Measurements from ENCODE around the gene CORO7.

Gene CORO7

DNA sequence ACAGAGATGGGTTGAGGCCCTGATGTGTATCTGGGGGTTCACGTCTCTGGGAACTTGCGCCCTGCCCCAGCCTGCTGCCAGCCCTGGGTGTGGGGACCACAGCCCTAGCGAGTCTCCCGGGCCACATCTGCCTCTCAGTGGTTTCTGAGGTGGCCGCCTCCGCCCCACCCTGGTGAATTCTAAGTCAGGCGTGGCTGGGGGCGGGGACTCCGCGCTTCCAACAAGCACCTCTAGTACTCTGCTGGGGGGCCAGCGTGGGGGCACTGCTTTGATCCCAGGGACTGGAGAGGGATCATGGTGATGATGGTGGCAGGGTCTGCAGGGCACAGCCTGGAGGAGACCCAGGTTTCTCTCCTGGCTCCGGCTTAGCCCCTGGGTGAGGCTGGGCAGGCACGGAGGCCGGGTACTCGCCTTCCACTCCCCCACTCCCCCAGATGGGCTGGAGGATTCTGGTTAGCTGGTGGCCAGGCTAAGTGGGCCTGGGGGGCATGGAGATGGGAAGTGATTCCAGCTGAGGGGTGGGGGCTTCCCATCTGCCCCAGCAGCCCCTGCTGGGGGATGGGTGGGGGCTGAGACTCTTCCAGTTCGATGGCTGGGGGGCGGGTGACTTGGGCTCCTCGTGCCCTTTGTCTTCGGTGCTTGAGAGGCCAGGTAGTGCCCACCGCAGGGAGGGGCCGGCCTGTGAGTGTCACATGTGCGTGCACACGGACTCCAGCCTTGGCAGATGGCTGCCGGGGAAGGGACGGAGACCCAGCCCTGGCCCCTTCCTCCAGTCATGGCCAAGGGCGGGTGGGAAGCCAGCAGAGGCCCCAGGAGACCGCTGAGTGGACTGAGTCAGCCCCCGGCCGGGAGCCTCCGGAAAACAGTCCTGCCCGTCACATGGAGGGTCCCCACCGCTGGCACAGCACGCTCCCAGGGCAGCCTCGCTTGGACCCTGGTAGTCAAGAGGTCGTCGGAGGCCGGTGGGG is 96.7 kb downstream of the CORO7 start:
- Histone ChIP-seq H3K27me3 (ENCODE audit: insufficient read depth, low read length) (no peaks in the 10 kb centered on the region), H3K9me3 (ENCODE audit: low read length) (no peaks in the 10 kb centered on the region), H3K4me1 (ENCODE audit: insufficient read depth, low read length) (peaks cover 54% of the 10 kb centered on the region), H2AFZ (ENCODE audit: low read depth, low read length) (no peak overlapping the region), H3K36me3 (ENCODE audit: insufficient read depth, low read length) (no peaks in the 10 kb centered on the region), H3K4me3 (ENCODE audit: low read length) (no peak overlapping the region)

DNA sequence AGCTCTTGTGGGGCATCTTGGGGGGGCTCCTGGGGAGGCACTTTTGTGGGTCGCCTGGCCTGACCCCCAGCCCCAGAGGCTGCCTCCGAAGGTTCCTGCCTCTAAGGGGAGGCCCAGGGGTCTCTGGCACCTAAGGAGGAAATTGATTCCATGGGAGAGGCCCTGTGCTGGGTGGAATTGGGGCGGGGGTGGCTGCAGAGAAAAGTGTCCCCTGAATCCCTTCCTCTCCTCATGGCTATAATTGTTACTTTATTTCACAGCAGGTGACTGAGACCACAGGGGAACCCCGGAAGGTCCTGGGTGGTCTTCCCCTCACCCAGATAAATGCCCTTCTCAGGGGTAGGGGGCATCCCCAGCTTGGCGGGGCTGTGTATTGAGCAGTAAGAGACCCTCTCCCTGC is 97.4 kb downstream of the CORO7 start:
- no peak overlapping the region for H2AFZ ChIP-seq (ENCODE audit: low read depth, low read length)
- no peak overlapping the region for H3K4me3 ChIP-seq (ENCODE audit: low read length)
- H3K27me3 ChIP-seq (ENCODE audit: insufficient read depth, low read length), result no peaks in the 10 kb centered on the region
- no peaks in the 10 kb centered on the region for H3K36me3 ChIP-seq (ENCODE audit: insufficient read depth, low read length)
- peaks cover 50% of the 10 kb centered on the region for H3K4me1 ChIP-seq (ENCODE audit: insufficient read depth, low read length)
- no peaks in the 10 kb centered on the region for H3K9me3 ChIP-seq (ENCODE audit: low read length)

DNA sequence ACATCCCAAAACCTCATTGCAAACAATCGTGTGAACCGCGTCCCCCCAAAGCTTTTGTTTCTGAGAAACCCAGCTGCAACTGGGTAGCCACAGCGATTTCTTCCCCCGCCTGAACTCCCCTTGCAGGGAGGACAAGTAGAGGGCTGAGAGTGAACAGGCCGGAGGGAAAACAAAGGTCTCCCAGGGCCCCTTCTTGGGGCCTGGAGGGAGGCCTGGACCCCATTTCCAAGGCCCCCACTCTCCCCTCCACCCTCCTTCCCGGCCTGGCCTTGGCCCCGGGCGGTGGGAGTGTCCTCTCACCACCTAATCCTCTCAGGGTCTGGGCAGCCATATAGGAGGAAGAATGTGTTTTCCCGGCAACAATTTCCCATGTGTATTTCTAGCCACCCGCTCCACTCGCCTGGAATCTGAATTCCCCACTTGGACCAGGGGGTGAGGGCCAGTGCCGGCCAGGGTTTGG is 97.9 kb downstream of the CORO7 start:
- Histone ChIP-seq H3K36me3 (ENCODE audit: insufficient read depth, low read length) (no peaks in the 10 kb centered on the region), H2AFZ (ENCODE audit: low read depth, low read length) (no peak overlapping the region), H3K27me3 (ENCODE audit: insufficient read depth, low read length) (no peaks in the 10 kb centered on the region), H3K4me3 (ENCODE audit: low read length) (no peak overlapping the region), H3K9me3 (ENCODE audit: low read length) (no peaks in the 10 kb centered on the region), H3K4me1 (ENCODE audit: insufficient read depth, low read length) (peaks cover 45% of the 10 kb centered on the region)

DNA sequence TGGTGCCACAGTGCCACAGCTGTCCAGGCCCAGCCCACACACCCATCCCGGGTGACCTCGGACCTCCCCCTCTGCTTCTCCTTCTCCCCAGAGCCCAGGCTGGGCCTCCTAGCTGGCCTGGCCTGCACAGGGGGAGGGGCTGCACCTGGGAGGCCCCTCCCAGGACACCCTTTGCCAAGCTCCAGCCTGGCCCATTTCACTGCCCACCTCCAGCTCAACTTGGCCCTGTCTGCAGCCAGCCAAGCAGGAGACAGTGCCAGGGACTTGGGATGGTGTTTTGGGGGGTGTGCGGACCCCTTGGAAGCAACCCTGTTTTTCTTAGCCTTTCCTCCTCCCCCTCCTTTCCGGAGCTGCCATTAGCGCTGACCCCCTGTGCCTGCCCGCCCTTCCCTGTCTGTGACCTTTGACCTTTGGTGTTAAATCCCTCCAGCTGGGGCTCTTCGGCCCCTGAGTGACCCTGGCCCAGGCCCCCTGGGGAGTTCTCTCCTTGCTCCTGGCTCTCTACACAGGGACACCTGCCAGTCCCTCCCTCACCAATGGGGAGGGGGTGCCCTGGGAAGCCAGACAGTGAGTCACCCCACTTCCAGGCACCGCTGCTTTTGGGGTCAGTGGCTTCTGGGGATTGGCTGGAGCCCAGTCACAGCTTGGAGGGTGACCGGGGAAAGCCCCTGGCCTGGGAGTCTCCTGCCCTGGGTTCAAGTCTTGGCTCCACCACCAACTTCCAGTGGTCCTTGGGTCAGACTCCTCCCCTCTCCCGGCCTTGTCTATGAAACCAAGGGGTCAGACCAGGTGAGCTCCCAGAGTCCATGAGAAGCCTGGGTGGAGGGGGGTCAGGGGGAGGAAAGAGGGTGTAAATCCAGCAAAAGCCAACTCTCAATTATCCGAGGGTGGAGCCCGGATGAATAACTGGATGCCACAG is 98.6 kb downstream of the CORO7 start:
- peaks cover 39% of the 10 kb centered on the region for H3K4me1 ChIP-seq (ENCODE audit: insufficient read depth, low read length)
- H2AFZ ChIP-seq (ENCODE audit: low read depth, low read length), result no peak overlapping the region
- peak overlapping the region; percentile 96 for H3K4me3 ChIP-seq (ENCODE audit: low read length)
- H3K36me3 ChIP-seq (ENCODE audit: insufficient read depth, low read length), result no peaks in the 10 kb centered on the region
- H3K9me3 ChIP-seq (ENCODE audit: low read length), result no peaks in the 10 kb centered on the region
- no peaks in the 10 kb centered on the region for H3K27me3 ChIP-seq (ENCODE audit: insufficient read depth, low read length)

DNA sequence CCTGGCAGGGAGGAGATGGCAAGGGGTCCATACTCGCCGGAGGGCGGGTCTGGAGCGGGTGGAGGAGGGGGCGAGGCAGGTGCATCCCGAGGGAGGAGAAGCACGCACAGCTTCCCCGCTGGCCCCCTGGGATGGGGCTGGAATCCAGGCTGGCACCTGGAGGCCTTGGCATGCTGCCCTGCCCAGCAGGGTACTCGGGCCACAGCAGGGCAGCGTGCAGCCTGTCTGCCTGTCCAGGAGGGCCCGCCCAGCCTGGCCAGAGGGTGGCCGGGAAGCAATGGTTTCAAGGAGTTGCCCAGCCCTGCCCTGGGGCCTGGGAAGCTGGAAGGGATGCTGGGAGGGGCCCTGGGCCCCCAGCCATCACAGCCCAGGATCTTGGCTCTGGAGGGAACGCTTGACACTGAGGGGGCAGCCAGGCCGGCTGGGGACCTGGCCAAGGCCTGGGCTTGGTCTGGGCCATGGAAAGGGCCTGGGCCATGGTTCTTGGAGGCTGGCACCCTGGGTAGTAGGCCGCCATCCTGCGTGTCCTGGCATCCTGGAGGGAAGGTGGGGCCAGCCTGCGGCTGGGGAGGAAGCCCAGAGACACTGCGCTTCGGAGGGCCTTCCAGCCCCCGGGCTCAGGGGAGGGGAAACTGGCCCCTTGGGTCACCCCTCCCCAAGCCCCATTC is 99.4 kb downstream of the CORO7 start:
- H3K4me3 ChIP-seq (ENCODE audit: low read length), result peak overlapping the region; percentile 96
- no peak overlapping the region for H2AFZ ChIP-seq (ENCODE audit: low read depth, low read length)
- no peaks in the 10 kb centered on the region for H3K9me3 ChIP-seq (ENCODE audit: low read length)
- no peaks in the 10 kb centered on the region for H3K27me3 ChIP-seq (ENCODE audit: insufficient read depth, low read length)
- peaks cover 39% of the 10 kb centered on the region for H3K4me1 ChIP-seq (ENCODE audit: insufficient read depth, low read length)
- H3K36me3 ChIP-seq (ENCODE audit: insufficient read depth, low read length), result no peaks in the 10 kb centered on the region

DNA sequence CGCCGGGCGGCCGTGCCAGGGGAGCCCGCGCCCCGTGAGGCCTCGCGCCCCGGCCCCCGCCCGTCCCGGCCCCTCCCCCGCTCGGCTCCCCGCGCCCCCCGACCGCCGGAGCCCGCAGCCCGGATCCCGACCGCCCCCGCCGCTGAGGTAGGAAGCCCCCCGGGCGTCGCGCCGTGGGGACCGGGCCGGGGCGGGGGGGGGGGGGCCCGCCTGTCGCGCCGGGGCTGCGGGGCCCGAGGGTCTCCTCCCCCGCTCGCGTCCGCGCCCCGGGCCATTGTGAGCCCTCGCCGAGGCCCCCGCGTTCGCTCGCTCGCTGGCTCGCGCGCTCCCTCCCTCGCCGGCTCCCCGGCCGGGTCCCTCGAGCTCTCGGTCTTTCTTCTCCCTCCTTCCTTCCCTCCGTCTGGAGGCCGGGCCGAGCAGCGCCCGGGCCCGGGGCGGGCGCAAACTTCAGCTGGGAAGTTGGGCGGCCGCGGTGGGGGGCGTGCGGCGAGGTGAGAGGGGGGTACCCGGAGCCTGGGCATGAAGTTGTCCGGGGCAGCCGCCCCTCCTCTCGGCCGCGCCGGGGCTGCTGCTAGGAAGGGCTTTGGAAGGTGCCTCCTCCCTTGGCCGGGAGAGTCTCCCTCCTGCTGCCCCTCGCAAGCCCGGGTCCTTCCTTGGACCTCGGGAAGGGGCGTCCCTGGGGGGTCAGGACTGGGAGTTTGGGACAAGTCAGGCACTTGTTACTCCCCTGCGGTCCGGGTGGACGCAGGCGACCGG is 100.1 kb downstream of the CORO7 start:
- Histone ChIP-seq H3K9me3 (ENCODE audit: low read length) (no peaks in the 10 kb centered on the region), H3K4me1 (ENCODE audit: insufficient read depth, low read length) (peaks cover 39% of the 10 kb centered on the region), H2AFZ (ENCODE audit: low read depth, low read length) (no peak overlapping the region), H3K4me3 (ENCODE audit: low read length) (peak overlapping the region; percentile 96), H3K36me3 (ENCODE audit: insufficient read depth, low read length) (no peaks in the 10 kb centered on the region), H3K27me3 (ENCODE audit: insufficient read depth, low read length) (no peaks in the 10 kb centered on the region)

DNA sequence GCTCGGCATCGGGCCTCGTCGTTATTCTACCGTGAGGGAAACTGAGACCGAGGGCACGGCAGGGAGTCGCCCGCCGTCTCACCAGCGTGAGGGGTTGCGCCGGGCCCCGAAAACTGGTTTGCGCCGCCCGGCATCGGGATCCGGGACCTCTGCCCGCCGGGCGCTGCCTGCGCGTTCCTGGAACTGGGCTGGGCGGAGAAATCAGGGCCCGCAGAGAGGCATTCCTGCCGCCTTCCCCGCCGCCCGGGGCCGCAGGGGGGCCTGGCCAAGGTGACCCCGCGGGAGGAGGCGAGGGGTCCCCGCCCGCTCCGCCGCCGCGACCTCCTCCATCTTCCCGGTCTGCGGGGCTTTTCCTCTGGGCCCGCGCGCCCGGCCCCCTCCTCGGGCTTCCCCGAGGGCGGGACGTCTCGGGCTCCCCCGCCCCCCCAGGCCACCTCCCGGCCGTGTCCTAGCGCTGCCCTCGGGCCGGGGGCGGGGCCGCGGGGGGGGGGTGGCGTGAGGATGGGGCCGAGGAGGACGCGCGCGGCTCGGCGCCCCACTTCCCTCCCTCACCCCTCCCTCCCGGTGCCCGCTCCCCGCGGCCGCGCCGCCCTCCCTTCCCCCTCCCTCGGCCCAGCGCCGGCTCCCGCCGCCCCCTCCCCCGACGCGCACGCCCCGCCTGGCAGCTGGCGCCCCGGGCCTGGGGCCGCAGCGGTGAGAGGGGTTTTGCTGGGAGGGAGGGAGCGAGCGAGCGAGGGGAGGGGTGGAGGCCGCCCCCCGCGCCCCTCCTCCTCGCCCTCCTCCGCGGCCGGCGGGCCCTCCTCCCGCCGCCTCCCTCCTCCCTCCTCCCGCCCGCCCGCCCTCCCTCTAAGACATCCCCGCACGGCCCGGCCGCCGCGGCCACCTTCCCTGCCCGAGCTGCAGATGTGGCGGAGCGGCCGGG is 100.9 kb downstream of the CORO7 start, which contains the start of gene GLIS2:
Gene GLIS2, plus strand, starts transcription at position 882 of the 922 bp plus-strand sequence. CDS start 16,214 bp downstream, outside the sequence.
- H3K27me3 ChIP-seq (ENCODE audit: insufficient read depth, low read length), result no peaks in the 10 kb centered on the region
- H3K9me3 ChIP-seq (ENCODE audit: low read length), result no peaks in the 10 kb centered on the region
- peaks cover 37% of the 10 kb centered on the region for H3K4me1 ChIP-seq (ENCODE audit: insufficient read depth, low read length)
- no peaks in the 10 kb centered on the region for H3K36me3 ChIP-seq (ENCODE audit: insufficient read depth, low read length)
- peak within 1 kb of the TSS; percentile 96 for H3K4me3 ChIP-seq (ENCODE audit: low read length)
- H2AFZ ChIP-seq (ENCODE audit: low read depth, low read length), result peak within 1 kb of the TSS; percentile 4

DNA sequence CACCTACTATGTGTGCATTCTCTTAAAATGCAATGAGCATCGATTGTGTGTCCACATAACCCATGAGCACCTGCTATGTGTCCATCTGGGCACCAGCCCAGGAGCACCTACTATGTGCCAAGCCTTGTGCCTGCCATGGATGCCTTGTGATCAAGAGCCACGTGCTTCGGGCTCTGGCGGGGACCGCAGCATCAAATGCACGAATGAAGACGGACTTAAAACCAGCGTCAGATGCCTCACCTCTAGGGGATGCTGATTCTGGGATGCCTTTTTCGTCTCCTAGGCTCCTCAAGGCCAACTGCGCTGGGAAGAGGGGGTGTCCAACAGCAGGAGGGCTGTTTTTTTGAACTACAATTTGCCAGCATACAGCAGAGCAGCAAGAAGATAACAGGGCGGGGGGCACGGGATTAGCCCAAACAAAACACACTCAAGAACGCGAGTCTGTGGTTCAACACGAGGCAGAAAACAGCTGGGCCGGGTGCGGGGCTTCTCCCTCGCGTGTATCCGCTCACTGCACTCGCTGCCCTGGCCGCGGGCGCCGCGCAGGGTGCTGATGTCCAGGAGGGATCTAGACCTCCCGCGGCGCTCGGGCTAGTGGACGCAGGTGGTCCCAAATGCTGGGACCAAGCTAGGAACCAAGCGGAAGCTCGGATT is 101.7 kb downstream of the CORO7 start:
- Histone ChIP-seq H3K36me3 (ENCODE audit: insufficient read depth, low read length) (no peaks in the 10 kb centered on the region), H3K9me3 (ENCODE audit: low read length) (no peaks in the 10 kb centered on the region), H2AFZ (ENCODE audit: low read depth, low read length) (peak overlapping the region; percentile 4), H3K27me3 (ENCODE audit: insufficient read depth, low read length) (no peaks in the 10 kb centered on the region), H3K4me1 (ENCODE audit: insufficient read depth, low read length) (peaks cover 33% of the 10 kb centered on the region), H3K4me3 (ENCODE audit: low read length) (peak overlapping the region; percentile 66)

DNA sequence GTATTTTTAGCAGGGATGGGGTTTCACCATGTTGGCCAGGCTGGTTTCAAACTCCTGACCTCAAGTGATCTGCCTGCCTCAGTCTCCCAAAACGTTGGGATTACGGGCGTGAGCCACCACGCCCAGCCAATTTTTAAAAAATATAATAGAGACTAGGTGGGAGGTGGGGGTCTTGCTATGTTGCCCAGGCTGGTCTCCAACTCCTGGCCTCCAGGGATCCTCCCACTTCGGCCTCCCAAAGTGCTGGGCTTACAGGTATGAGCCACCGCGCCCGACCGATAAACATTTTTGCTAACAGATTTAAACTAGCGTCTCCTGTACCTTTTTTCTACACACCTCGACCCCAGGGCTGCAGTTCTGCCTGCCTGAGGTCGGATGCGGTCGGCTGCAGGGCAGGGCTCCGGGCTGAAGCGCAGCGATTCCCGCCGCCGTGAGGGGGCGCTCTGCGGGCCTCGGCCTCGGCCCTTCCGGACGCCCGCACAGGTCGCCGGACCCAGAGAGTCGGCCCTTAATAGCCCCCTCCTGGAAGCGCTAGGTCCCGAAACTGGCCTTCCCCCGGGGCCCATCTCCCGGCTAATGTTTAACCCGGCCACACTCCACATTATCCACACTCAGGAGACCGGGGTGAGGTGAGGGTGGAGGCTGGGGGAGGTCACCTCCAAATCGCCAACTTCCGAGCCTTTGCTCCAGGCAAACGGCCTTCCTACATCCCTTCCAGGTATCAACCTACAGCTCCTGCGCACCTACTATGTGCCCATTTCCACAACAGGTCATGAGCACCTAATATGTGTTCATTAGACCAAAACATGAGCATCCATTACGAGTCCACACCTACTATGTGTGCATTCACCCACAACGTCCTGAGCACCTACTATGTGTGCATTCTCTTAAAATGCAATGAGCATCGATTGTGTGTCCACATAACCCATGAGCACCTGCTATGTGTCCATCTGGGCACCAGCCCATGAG is 102.5 kb downstream of the CORO7 start:
- Histone ChIP-seq H3K4me3 (ENCODE audit: low read length) (peak overlapping the region; percentile 66), H3K9me3 (ENCODE audit: low read length) (no peaks in the 10 kb centered on the region), H3K27me3 (ENCODE audit: insufficient read depth, low read length) (no peaks in the 10 kb centered on the region), H2AFZ (ENCODE audit: low read depth, low read length) (no peak overlapping the region), H3K4me1 (ENCODE audit: insufficient read depth, low read length) (peaks cover 28% of the 10 kb centered on the region), H3K36me3 (ENCODE audit: insufficient read depth, low read length) (no peaks in the 10 kb centered on the region)

DNA sequence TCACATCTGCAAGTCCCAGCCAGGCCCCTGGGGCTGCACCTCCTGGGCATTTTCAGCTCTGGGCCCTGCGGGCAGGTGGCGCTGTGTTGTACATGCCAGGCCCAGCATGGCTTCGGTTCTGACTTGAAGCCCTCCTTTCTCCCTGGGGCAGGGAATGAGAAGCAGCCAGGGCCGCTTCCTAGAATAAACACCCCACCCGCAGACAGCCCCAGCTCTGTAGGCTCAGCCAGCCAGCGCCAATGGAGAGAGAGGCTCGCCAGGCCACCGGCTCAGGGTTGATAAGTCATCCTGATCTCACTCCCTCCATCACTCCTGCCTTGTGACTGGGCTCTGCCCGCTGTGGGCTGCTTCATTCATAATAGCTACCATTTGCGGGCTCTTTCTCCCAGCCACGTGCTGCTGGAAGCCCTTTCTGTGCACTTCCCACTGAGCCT is 106.5 kb downstream of the CORO7 start:
- H3K9me3 ChIP-seq (ENCODE audit: low read length), result no peaks in the 10 kb centered on the region
- H3K4me3 ChIP-seq (ENCODE audit: low read length), result no peak overlapping the region
- no peaks in the 10 kb centered on the region for H3K36me3 ChIP-seq (ENCODE audit: insufficient read depth, low read length)

More for the DNA sequence above, 106.5 kb downstream of the CORO7 start:
- Histone ChIP-seq H2AFZ (ENCODE audit: low read depth, low read length) (no peak overlapping the region), H3K27me3 (ENCODE audit: insufficient read depth, low read length) (no peaks in the 10 kb centered on the region), H3K4me1 (ENCODE audit: insufficient read depth, low read length) (peaks cover 16% of the 10 kb centered on the region)

Data from neuron (in vitro differentiated cells).